NCI-H774 (cell line): ENCODE results near the gene SLC46A2.

Source experiments
- DNase-seq: peaks from one replicate; lab custom pipeline; 2025; lab: John Stamatoyannopoulos, UW

SLC46A2 gene

GRCh38 chr9:112890106-112891081 lies at the start of gene SLC46A2:
Gene SLC46A2 (minus strand): TSS chr9:112890876. CDS start chr9:112890681, 195 bp downstream.
- no peak for DNase-seq

GRCh38 chr9:112939418-112939817 lies 48.7 kb upstream of the SLC46A2 start:
- DNase-seq = no peak

GRCh38 chr9:112933696-112934095 lies 43.0 kb upstream of the SLC46A2 start:
- no peak for DNase-seq

- DNase-seq = peak; percentile 28
These were observed 34.5 kb upstream of the SLC46A2 start for GRCh38 chr9:112925058-112925641.

- no peak for DNase-seq
These were observed 30.9 kb upstream of the SLC46A2 start for GRCh38 chr9:112921549-112921948.

- DNase-seq = no peak
These were observed 27.3 kb upstream of the SLC46A2 start for GRCh38 chr9:112917987-112918362.

GRCh38 chr9:112917047-112917986 lies 26.6 kb upstream of the SLC46A2 start:
- no peak for DNase-seq

GRCh38 chr9:112914524-112914923 lies 23.8 kb upstream of the SLC46A2 start:
- DNase-seq = no peak

- no peak for DNase-seq
These were observed 22.6 kb upstream of the SLC46A2 start for GRCh38 chr9:112913326-112913725.

- no peak for DNase-seq
These were observed 22.0 kb upstream of the SLC46A2 start for GRCh38 chr9:112912636-112913035.

GRCh38 chr9:112911736-112912135 lies 21.1 kb upstream of the SLC46A2 start:
- DNase-seq = no peak

- no peak for DNase-seq
These were observed 14.4 kb upstream of the SLC46A2 start for GRCh38 chr9:112905084-112905483.

- DNase-seq = no peak
These were observed 10.2 kb upstream of the SLC46A2 start for GRCh38 chr9:112900901-112901300.

GRCh38 chr9:112900488-112900887 lies 9.8 kb upstream of the SLC46A2 start:
- no peak for DNase-seq

- no peak for DNase-seq
These were observed 8.2 kb upstream of the SLC46A2 start for GRCh38 chr9:112898872-112899311.

- DNase-seq = no peak
These were observed 5.5 kb upstream of the SLC46A2 start for GRCh38 chr9:112896131-112896530.

GRCh38 chr9:112894699-112895098 lies 4.0 kb upstream of the SLC46A2 start:
- DNase-seq = no peak

GRCh38 chr9:112894041-112894440 lies 3.4 kb upstream of the SLC46A2 start:
- DNase-seq = no peak

GRCh38 chr9:112892981-112893380 lies 2.3 kb upstream of the SLC46A2 start:
- DNase-seq = no peak

GRCh38 chr9:112891521-112891920 lies 845 bp upstream of the SLC46A2 start:
- DNase-seq = no peak

GRCh38 chr9:112887381-112887780 lies 3.3 kb downstream of the SLC46A2 start:
- DNase-seq = peak; percentile 12

- no peak for DNase-seq
These were observed 4.3 kb downstream of the SLC46A2 start for GRCh38 chr9:112886351-112886750.
